Measurements from ENCODE around the gene TCTA. TPM values are rescaled to one million over a fixed set of nuclear protein-coding genes. Genes with fewer than 3 reads are reported as not detected.
A peak's percentile ranks its signal among the peaks of the same experiment; 100 is the strongest.

The TCTA gene
- total RNA-seq, 2 donors from 2014 or later: 13.9 to 23.1 TPM

DNA sequence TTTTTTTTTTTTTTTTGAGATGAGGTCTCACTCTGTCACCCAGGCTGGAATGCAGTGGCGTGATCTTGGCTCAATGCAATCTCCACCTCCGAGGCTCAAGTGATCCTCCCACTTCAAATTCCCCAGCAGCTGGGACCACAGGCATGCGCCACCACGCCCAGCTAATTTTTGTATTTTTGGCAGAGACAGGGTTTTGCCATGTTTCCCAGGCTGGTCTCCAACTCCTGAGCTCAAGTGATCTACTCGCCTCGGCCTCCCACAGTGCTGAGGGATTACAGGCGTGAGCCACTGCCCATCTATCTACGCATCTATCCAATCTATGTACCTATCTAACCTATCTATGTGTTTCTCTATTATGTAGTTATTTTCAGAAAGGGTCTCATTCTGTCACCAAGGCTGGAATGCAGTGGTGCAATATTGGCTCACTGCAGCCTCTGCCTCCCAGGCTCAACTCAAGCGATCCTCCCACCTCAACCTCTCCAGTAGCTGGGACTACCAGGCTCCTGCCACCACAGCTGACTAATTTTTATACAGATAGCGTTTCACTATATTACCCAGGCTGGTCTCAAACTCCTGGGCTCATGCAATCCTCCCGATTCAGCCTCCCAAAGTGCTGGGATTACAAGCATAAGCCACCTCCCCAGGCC is 33.9 kb upstream of the TCTA start:
- H3K36me3 ChIP-seq: peaks cover 23% of the 10 kb centered on the region
- TF ChIP-seq, protein P1, sequence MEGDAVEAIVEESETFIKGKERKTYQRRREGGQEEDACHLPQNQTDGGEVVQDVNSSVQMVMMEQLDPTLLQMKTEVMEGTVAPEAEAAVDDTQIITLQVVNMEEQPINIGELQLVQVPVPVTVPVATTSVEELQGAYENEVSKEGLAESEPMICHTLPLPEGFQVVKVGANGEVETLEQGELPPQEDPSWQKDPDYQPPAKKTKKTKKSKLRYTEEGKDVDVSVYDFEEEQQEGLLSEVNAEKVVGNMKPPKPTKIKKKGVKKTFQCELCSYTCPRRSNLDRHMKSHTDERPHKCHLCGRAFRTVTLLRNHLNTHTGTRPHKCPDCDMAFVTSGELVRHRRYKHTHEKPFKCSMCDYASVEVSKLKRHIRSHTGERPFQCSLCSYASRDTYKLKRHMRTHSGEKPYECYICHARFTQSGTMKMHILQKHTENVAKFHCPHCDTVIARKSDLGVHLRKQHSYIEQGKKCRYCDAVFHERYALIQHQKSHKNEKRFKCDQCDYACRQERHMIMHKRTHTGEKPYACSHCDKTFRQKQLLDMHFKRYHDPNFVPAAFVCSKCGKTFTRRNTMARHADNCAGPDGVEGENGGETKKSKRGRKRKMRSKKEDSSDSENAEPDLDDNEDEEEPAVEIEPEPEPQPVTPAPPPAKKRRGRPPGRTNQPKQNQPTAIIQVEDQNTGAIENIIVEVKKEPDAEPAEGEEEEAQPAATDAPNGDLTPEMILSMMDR (IDR thresholded peaks at IDR 0.05): no peak
- peak; percentile 68 for DNase-seq (ENCODE audit: low spot score)

DNA sequence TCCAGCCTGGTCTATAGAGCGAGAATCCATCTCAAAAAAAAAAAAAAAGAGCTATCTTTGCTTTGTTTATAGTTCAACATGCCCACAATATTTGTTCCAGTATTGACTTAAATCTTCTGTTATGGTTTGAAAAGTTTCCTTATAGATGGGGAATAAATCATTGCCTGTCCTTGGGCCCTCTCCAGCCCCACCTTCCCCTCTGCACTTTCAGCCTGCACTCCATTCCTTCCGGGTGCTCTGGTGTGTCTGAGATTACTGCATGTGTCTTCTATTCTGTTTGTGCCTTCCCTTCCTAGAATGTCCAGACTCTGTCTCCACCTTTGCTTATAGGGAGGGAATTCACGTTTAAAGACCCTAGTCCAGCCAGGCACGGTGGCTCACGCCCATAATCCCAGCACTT is 28.8 kb upstream of the TCTA start:
- Histone ChIP-seq H3K4me1 (peaks cover 0 to 28% of the 10 kb centered on the region in 2 donors), H3K27me3 (no peaks in the 10 kb centered on the region), H3K36me3 (no peaks in the 10 kb centered on the region), H3K9me3 (no peaks in the 10 kb centered on the region), H3K27ac (no peak overlapping the region), H3K4me3 (no peak overlapping the region)
- TF ChIP-seq, protein P1 (IDR thresholded peaks at IDR 0.05): no peak
- no peak for DNase-seq (ENCODE audit: low spot score)

More for the DNA sequence above, 33.9 kb upstream of the TCTA start:
- Histone ChIP-seq H3K9me3 (no peaks in the 10 kb centered on the region), H3K27ac (peak overlapping the region in 1 of 2 donors; percentile 39), H3K27me3 (no peaks in the 10 kb centered on the region), H3K4me1 (no peaks in the 10 kb centered on the region), H3K4me3 (no peak overlapping the region)

DNA sequence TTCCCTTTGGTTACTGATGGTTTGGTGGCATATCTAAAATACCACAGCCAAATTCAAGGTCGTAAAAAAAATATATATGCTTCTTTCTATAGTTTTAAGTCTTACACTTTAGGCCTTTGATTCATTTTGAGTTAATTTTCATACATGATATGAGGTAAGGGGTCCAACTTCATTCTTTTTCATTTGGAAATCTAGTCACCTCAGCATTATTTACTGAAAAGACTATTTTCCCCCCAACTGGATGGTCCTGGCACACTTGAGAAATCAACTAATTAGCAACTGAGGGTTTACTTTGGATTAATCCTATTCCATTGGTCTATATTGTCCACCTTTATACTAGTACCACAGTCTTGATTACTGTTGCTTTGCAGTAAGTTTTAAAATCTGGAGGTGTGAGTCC is 26.6 kb upstream of the TCTA start:
- Histone ChIP-seq H3K9me3 (no peaks in the 10 kb centered on the region), H3K36me3 (no peaks in the 10 kb centered on the region), H3K4me3 (no peak overlapping the region), H3K27me3 (no peaks in the 10 kb centered on the region), H3K4me1 (peaks cover 0 to 37% of the 10 kb centered on the region in 2 donors), H3K27ac (no peak overlapping the region)
- no peak for DNase-seq (ENCODE audit: low spot score)
- TF ChIP-seq, protein P1 (IDR thresholded peaks at IDR 0.05): no peak

DNA sequence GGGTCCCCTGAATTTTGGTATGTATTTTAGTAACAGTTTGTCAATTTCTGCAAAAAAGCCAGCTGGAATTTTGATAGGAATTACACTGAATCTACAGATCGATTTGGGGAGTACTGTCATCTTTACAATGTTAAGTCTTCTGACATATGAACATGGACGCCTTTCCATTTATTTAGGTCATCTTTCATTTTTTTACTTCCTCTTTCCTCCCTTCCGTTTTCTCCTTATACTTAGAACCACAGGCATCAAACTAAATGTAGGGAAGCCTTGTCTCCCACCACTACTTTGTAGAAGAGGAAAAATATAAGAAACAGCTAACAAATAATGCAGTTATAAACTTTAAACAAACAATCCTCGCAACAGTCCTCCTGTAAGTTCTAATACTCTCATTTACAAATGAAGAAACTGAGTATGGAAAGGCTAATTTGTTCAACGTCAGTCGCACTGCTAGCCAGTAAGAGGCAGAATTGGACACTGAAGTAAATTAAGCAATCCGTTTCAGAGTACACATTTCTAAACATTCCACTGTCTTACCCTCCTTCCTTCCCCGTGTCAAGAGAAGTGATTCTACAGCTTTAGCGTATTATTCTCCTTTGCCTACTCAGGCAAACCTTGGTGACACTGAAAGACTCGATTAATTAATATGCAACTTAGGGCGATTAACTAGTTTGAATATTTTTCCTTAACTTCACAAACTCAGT is 26.0 kb upstream of the TCTA start:
- Histone ChIP-seq H3K4me1 (peaks cover 0 to 37% of the 10 kb centered on the region in 2 donors), H3K27me3 (no peaks in the 10 kb centered on the region), H3K27ac (no peak overlapping the region), H3K36me3 (no peaks in the 10 kb centered on the region), H3K4me3 (no peak overlapping the region), H3K9me3 (no peaks in the 10 kb centered on the region)
- TF ChIP-seq, protein P1 (IDR thresholded peaks at IDR 0.05): no peak
- no peak for DNase-seq (ENCODE audit: low spot score)

DNA sequence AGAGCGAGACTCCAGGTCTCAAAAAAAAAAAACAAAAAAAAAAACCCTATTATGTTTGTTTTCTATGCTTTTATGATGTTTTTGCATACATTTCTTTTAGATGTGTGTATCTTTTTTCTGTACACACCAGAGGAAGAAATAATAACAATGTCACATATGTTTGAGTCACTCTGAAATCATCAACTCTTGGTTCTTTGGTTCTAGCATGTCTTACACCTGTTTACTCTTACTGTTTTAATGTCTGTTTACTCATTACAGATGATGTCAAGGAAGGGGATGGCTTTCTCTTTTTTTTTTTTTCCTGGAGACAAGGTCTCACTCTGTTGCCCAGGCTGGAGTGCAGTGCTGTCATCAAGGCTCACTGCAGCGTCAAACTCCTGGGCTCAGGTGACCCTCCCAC is 24.5 kb upstream of the TCTA start:
- Histone ChIP-seq H3K27me3 (no peaks in the 10 kb centered on the region), H3K4me3 (no peak overlapping the region), H3K36me3 (no peaks in the 10 kb centered on the region), H3K4me1 (peaks cover 0 to 43% of the 10 kb centered on the region in 2 donors), H3K9me3 (no peaks in the 10 kb centered on the region), H3K27ac (no peak overlapping the region)
- TF ChIP-seq, protein P1 (IDR thresholded peaks at IDR 0.05): no peak
- no peak for DNase-seq (ENCODE audit: low spot score)
